ENCODE results near the gene GGT6.

Gene GGT6

GRCh38 chr17:4537451-4538235, 22.7 kb downstream of the GGT6 start:
- DNase-seq (ENCODE audit: low spot score), result no peak

DNA sequence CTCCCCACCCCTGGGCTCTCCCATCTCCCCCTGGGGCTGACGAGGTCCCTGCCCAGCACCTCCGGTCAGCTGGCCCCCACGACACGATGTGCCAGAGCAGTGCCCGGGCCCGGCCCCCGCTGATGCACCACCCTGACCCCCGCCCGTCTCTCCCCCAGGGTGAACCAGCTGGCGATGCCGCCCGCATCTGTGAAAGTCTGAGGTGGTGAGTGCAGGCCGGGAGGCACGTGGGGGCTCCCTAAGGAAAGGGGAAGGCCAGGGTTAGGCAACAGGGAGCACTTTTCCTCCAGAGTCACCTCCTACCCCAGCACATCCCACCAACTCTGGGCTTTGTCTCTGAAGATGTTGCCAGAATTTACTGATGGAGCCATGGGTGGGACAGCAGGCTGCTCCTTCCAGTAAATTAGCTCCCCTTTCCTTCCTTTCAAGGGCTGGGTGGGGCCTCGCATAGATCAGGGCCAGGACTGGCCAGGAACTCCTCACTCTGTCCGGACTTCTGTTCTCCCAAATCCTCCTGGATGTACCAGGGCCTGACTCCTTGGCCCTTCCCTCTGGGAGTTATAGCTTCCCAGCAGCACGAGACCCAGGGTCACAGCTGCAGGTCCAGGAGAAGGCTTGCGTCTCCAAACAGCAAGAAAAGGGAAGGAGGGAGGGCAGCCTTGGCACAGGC, 23.5 kb downstream of the GGT6 start:
- DNase-seq (ENCODE audit: low spot score), result no peak

GRCh38 chr17:4536259-4536741, 24.1 kb downstream of the GGT6 start:
- no peak for DNase-seq (ENCODE audit: low spot score)

GRCh38 chr17:4535667-4536258, 24.6 kb downstream of the GGT6 start:
- no peak for DNase-seq (ENCODE audit: low spot score)

DNA sequence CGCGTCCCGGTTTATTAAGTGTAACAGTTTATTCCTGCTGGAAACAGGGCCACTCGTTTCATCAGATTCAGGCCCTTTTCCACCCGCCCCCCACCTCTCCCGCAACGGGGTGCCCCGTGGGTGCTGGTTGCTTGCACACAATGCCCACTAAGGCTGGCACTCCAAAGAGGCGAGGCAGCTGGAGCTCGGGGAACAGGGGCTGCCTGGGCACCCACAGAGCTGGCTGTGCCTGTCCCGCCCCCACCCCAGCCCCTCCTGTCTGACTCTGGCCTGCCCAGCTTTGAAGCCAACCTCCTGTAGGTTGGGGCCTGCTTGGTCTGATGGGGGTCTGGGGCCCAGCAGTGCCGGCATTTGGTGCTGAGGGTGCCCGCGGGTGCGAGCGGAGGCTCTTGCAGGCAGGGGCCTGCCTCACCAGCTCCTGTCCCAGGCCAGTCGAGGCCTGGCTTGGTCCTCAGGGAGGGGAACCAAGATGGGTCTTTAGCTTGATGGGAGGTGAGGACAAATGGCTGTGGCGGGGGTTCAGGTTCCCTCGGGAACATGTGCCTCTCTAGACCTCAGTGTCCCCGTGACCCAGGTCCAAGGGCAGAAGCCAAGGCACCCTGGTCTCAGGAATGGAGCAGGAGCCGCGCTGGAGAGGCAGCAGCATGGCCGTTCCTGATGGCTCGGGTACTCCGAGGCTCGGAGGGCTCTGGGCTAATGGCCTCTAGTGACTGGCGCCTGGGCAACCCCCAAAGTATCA, 25.3 kb downstream of the GGT6 start:
- no peak for DNase-seq (ENCODE audit: low spot score)

- DNase-seq (ENCODE audit: low spot score), result no peak
These were observed 25.9 kb downstream of the GGT6 start for GRCh38 chr17:4534515-4534914.

- DNase-seq (ENCODE audit: low spot score), result peak; percentile 20
These were observed 26.6 kb downstream of the GGT6 start for GRCh38 chr17:4533523-4534504.

DNA sequence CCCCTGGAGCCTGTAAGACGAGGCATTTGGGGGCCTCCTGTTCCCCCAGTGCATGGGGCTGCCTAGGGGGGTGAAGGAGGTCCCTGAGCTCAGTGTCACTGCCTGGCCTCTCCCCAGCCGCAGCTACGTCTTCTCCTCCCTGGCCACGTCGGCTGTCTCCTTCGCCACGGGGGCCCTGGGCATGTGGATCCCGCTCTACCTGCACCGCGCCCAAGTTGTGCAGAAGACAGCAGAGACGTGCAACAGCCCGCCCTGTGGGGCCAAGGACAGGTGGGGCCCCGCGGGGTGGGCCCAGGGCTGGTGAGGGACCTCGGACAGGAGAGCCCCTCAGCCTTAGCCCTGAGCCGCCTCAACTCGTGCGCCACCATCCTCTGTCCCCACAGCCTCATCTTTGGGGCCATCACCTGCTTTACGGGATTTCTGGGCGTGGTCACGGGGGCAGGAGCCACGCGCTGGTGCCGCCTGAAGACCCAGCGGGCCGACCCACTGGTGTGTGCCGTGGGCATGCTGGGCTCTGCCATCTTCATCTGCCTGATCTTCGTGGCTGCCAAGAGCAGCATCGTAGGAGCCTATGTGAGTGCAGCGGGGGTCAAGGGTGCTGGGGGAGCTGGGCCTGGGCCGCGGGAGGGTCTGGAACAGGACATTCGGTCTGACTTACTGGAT, 27.4 kb downstream of the GGT6 start:
- DNase-seq (ENCODE audit: low spot score), result no peak

GRCh38 chr17:4531988-4532736, 28.2 kb downstream of the GGT6 start:
- no peak for DNase-seq (ENCODE audit: low spot score)

DNA sequence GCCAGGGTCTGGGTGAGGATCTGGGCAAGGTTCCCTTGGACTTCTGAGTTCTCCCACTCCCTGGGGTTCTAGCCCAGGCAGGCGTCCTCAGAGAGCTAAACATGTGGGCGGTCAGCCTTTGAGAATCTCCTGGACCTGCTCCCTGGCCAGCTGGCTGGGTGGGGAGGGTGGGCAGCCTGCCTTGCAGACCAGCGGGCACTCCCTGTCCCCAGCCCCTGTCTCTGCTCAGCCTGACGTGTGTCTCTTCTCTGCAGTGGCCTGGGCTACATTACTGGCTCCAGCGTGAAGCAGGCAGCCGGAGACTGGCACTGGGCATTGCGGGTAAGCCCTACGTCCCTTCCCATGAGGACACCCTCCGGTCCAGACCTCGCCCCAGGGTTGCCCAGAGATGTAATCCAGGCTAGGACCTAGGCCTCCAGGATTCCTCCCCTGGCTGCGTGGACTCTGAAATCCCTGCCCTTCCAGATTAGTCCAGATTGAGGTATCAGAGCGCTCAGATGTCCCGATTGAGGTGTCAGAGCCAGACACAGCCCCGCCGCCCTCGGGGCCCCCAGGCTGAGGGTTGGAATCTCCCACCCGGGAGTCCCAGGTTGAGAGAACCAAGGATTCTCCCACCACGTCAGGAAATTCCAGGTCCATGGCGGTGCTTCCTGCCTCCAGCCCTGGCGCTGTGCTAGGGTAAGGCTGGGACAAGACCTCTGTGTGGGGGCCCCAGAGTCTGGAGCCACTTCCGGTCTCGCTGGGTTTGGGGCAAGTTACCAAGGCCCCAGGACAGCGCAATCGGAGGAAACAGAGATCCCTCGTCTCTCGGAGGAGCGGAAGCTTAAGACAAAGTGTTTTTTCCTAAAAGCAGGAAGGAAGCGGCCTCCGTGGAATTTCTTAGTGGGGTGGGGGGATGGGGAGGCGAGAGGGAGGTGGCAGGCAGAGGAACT, 29.3 kb downstream of the GGT6 start:
- no peak for DNase-seq (ENCODE audit: low spot score)

- no peak for DNase-seq (ENCODE audit: low spot score)
These were observed 30.7 kb downstream of the GGT6 start for GRCh38 chr17:4529533-4530152.

GRCh38 chr17:4527566-4528125, 32.7 kb downstream of the GGT6 start:
- DNase-seq (ENCODE audit: low spot score), result no peak

GRCh38 chr17:4527134-4527533, 33.2 kb downstream of the GGT6 start:
- DNase-seq (ENCODE audit: low spot score), result no peak

DNA sequence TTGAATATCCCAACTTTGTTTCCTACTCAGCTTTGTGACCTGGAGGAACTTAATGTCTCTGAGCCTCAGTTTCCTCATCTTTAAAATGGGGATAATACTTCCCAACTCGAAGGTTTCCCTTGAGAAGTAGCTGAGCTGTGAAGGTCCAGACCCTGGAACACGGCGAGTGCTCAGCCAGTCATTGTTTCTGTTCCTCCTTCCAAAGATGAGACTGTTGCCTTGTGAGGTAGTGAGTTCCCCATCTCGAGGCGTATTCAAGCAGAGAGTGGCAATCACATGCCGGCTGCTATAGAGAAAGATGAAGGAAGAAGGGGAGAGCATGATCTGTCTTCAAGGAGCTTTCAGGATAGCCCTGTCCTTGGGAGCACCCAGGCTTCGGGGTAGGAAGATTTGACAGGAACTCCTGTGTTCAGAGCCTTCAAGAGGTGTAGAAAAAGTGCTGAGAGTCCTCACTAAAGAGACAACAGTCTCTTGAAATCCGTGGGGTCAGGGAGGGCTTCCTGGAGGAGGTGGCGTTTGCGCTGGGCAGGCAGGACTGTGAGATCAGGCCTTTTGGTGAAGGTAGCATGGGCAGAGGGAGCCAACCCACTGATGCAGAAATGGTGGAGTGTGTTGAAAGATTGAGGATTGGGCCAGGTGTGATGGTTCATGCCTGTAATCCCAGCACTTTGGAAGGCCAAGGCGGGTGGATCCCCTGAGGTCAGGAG, 34.5 kb downstream of the GGT6 start:
- DNase-seq (ENCODE audit: low spot score), result no peak

DNA sequence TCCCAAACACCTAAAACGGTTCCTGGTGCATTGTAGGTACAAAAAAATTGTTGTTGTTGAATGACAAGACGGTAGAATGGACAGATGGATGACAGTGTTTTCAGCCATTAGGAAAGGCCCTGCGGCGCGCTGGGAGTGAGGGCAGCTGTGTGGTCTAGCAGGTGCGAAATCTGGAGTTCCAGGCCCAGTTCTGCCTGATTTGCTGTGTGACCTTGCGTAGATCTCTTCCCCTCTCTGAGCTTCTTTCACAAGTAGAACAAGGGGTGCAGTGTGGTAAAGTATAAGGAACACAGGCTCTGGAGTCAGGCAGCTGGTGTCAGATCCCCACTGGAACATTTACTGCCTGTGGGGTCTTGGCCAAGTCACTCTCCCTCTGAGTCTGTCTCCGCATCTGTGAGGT, 36.4 kb downstream of the GGT6 start:
- no peak for DNase-seq (ENCODE audit: low spot score)

DNA sequence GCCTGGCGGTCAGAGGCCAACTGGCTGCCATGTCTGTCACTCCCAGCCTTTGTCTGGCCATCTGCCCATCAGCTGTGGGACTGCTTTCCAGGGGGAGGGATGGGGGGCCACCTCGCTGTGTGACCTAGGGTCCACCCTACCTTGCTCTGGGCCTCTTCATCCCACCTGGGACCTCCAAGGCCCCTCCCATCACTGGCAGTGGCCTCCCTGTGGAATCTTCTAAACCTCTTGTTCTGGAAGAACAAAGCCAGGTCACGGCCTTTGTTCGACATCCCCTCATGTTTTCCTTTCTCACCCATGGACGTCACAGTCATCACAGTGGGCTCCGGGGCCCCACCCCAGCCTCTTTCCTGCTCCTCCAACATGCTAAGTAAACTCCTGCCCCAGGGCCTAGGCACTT, 37.7 kb downstream of the GGT6 start:
- no peak for DNase-seq (ENCODE audit: low spot score)

- peak; percentile 49 for DNase-seq (ENCODE audit: low spot score)
These were observed 39.3 kb downstream of the GGT6 start for GRCh38 chr17:4520894-4521600.
